NCI-H510A (cell line): ENCODE data around the gene WDR45.

ENCODE experiments used
- DNase-seq: peaks from one replicate; lab custom pipeline; 2025; lab: John Stamatoyannopoulos, UW

The WDR45 gene

DNA sequence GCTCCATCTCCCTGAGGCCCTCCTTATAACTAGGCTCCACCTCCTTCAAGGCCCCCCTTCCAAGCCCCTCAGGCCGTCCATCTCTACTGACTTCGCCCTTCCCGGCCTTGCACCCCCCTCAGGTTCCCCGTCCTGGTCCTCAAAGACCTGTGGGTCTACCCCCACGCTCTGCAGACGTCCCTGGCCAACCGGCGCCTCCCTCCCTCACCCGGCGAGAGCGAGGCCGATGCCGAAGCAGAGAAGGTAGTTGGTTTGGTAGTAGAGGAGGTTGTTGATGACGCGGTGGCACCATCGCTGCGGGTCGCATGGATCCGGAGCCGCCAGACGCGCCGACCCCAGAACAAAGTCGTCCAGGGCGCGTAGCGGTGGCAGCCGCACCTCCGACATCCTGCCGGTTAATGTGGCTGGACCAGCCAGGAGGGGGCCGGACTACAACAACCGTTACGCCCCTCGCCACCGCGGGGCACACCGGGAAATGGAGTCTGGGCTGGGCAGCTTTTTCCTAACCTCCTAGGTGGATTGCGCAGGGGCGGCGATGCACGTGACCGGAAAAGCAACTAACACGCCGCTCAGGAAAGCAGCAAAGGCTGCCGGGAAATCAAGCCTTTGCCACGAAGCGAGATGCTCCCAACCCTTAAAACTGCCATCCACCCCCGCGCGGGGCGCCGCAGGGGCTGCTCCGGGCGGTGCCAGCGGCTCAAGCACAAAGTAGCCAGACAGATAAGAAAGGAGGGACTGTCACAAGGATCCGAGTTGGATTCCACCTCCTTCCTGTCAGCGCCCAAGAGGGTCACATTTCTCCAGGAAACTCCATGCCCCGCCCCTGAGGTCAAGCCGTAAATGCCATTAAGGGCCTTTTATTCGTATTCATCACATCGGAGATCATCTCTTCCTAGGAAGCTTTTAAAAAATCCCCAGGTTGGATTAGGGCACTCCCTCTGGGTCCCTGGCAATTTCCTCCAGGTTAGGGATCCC, 5.8 kb downstream of the WDR45 start, which contains the start of gene PRAF2:
Gene PRAF2, minus strand, starts transcription at position 402 of the 975 bp plus-strand sequence. Its CDS starts 15 bp downstream, at position 387.
- peak; percentile 79 for DNase-seq

DNA sequence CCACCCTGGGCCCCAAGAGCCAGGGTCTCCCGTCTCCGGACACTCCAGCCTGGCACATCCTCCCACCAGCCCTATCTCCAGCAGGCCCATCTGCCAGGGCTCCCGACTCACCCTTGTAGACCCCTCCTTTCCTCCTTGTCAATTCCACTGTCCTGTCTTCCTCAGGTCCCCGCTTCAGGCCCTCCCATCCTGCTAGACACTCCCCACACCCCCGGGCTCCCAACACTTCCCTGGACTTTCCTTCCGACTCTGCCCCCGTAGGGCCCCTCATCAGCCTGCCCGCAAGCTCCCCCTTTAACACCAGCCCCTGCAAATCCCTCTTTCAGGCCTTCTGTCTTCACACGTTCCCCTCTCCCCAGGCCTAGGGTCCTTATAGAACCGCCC, 7.0 kb downstream of the WDR45 start:
- no peak for DNase-seq

DNA sequence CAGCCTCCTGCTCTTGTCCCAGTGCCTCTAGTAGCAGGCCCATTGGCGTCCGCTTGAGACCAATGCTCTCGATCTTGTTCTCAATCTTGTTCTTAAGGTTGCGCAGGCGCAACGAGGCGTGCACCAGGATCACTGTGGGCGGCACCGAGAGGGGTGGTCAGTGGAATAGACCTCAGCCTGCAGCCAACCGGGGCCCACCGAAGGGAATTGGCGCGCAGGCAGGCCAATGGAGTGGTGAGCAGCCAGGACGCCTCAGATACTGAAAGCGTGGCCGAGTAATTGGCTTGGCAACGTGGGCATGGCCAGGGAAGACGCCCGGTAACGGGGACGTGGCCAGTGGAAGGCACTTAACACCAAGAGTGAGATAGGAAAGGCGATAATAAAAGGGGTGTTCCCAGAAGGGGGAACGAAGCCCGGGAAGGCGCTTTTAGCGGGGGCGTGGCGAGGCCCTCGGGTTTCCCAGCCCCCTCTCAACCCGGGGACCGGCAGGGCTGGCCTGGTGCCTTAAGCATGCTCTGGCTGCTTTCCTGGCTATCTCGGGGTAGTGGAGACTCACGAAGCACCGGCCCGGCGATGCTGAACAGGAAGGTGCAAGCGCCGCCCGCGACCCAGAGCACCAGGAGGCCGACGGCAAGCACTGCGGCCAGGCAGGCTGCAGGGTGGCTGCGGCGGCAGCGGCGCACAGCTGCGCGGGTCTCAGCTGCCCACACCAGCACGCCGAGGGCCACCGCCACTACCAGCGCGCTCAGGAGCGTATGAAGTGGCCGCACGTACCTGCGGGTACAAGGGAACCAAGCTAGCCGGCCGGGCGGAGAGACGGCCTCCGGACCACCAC, 7.6 kb downstream of the WDR45 start:
- DNase-seq = no peak

- DNase-seq = no peak
These were observed 8.7 kb downstream of the WDR45 start for GRCh38 chrX:49070988-49071387.

DNA sequence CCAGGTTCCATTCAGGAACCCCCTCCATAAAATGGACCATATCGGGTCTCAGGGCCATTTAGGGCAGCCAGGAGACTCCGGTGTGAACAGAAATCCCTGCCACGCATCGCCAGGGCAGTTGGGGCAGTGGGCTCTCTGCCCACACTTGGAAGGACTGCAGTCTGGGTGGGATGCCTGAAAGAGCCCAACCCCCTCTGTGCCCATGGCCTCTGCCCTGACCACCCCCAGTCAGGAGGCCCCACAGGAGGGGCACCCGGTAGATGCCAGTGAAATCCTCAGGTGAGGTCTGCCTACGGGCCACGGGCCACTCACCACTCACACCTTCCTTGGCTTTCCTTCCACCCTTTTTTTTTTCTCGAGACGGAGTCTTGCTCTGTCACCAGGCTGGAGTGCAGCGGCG, 10.6 kb downstream of the WDR45 start:
- no peak for DNase-seq

DNA sequence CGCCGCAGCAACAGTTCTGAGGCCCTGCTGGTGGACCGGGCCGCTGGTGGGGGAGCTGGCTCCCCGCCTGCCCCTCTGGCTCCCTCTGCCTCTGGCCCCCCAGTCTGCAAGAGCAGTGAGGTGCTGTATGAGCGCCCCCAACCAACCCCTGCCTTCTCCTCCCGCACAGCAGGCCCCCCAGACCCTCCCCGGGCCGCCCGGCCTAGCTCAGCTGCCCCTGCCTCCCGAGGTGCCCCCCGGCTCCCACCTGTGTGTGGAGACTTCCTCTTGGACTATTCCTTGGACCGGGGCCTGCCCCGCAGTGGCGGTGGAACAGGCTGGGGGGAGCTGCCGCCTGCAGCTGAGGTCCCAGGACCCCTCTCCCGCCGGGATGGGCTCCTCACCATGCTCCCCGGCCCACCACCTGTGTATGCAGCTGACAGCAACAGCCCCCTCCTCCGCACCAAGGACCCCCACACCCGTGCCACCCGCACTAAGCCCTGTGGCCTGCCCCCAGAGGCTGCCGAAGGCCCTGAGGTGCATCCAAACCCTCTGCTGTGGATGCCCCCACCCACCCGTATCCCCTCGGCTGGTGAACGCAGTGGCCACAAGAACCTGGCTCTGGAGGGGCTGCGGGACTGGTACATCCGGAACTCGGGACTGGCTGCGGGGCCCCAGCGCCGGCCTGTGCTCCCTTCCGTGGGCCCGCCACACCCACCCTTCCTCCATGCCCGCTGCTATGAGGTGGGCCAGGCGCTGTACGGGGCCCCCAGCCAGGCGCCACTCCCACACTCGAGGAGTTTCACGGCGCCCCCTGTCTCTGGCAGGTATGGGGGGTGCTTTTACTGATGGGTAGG, 12.2 kb downstream of the WDR45 start:
- DNase-seq = no peak

DNA sequence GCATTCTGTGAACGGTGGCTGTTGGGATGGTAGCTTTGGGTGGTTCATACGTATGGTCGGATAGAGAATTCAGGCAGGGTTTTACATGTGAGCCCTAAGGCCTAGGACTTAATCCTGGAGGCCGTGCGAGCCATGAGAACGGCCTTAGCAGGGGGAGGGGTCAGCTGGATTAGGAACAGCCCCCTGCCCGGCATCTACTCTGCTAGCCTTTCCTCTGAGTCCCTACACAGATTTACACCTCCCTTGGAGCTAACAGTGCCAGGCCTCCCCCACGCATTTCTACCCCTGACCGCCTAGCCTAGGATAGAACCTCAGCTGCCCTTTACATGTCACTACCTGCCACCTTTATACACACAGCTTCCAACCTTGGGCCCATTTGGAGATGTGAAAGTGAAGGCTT, 13.0 kb downstream of the WDR45 start:
- DNase-seq = no peak

GRCh38 chrX:49066278-49066677, 13.4 kb downstream of the WDR45 start:
- DNase-seq = no peak

DNA sequence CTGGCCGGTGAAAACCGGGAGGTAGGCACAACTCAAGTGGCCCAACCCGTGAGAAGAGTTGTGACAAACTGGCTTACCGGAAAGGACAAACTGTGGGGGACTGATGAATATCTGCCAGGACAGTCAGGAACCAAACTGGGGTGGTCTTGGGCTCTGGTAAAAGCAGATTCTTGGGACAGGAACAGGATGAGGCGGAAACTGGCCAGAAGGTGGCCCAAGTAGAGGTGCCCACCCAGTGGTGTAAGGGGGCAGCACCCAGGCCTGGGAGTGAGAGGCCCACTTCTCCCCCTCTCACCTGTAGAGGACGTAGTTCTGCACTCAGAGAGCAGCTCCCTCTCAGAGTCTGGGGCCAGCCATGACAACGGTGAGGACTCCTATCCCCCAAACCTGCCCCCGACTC, 15.0 kb downstream of the WDR45 start:
- no peak for DNase-seq

DNA sequence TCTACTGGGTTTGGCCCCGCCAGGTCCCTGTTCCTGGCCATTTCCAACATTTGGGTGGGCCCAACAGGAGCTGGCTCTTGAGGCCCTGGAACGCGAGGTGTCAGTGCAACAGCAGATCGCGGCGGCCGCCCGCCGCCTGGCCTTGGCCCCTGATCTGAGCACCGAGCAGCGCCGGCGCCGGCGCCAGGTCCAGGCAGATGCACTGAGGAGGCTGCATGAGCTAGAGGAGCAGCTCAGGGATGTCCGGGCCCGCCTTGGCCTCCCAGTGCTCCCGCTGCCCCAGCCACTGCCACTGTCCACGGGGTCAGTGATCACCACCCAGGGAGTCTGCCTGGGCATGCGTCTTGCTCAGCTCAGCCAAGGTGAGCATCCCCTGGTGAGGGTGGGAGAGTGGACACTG, 15.4 kb downstream of the WDR45 start:
- DNase-seq = no peak

DNA sequence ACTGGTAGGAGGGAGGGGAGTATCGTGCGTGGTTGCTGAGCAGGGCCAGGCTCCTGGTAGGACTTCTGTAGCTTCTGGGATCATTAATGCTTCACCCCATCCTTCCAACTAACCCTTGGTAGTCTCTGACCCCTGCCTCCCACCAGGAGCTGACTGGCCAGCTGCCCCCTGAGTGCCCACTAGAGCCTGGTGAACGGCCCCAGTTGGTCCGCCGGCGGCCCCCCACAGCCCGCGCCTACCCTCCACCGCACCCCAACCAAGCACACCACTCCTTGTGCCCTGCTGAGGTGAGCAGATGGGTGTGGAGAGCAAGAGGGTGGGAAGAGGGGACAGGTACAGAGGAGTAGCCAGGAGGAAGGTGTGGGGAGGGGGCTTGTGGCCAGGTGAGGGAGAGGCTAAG, 16.0 kb downstream of the WDR45 start:
- DNase-seq = no peak

DNA sequence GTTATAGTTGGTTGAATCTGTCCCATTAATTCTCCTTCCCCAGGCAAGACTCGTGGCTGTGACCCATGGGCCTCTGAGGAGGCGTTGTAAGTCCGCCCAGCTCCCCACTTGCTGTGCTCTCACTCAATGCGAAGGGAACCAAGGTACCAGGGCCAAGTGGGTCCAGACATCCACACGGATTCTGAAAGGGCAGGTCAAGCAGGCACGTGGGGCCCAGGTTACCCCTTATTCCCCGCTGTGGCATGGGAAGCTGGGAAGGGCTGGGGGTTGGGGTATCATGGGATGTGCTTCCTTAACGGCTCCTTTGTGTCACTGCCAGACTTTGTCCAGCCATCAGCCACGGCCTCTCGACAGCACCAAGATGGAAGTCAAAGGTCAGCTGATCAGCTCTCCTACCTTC, 17.8 kb downstream of the WDR45 start:
- no peak for DNase-seq

DNA sequence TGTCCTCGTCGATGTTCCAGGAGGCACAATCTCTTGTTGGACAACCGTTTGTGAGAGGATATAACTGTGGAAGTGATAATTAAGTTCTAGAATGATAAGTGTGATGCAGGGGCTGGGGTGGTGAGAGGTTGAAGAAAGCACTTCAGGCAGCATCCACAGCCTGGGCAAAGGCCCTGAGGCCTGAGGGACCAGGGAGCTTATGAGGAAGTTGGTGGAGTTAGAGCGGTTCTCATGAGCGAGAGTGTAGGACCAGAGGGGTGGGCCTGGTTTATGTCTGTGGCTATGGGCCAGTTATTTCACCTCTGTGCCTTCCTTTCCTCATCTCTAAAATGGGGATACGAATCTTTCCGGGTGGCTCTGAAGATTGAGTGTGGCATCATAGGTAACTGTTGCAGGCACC, 18.2 kb downstream of the WDR45 start:
- DNase-seq = no peak

- no peak for DNase-seq
These were observed 18.8 kb downstream of the WDR45 start for GRCh38 chrX:49060914-49061313.

DNA sequence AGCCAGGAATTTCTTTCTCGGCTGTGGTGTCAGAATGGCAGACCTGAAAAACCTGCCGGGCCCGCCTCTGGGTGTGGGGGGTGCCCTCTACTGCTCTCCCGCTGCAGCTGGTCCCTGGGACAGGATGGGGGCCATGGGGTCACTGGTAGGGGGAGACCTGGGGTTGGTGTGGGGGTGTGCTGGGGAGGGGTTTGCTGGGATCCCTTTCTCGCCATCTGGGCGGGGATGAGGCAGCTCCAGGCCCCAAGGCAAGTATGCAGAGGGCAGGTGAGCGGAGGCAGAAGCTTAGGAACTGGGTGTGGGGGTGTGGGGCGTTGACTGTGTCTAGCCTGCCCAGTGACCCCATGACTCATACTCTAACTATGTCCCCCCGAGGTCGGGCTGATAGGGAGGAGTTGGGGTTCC, 20.0 kb downstream of the WDR45 start:
- DNase-seq = no peak

- no peak for DNase-seq
These were observed 20.5 kb downstream of the WDR45 start for GRCh38 chrX:49059201-49059600.

DNA sequence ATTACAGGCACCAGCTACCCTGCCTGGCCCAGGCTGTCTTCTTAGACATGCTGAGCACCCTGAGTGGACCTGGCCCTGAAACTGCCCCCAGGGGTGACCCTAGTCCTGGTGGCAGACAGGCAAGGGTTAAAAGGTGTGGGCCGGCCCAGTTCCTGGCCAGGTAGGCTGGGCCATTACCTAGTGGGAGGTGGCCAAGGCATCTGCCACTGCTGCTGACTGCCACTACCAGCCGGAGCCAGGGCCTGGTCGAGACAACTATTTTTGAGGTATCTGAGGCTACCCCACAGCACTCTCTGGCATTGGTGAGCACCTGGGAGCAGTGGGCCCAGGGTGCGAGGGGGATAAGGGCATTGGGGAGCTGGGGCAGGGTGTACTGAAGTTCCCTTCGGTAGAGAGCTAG, 20.9 kb downstream of the WDR45 start, which contains the start of gene CCDC120:
Gene CCDC120, plus strand, starts transcription at position 206 of the 400 bp plus-strand sequence. CDS start 3,043 bp downstream, outside the sequence.
- no peak for DNase-seq

- no peak for DNase-seq
These were observed 25.5 kb downstream of the WDR45 start for GRCh38 chrX:49054073-49054762.

DNA sequence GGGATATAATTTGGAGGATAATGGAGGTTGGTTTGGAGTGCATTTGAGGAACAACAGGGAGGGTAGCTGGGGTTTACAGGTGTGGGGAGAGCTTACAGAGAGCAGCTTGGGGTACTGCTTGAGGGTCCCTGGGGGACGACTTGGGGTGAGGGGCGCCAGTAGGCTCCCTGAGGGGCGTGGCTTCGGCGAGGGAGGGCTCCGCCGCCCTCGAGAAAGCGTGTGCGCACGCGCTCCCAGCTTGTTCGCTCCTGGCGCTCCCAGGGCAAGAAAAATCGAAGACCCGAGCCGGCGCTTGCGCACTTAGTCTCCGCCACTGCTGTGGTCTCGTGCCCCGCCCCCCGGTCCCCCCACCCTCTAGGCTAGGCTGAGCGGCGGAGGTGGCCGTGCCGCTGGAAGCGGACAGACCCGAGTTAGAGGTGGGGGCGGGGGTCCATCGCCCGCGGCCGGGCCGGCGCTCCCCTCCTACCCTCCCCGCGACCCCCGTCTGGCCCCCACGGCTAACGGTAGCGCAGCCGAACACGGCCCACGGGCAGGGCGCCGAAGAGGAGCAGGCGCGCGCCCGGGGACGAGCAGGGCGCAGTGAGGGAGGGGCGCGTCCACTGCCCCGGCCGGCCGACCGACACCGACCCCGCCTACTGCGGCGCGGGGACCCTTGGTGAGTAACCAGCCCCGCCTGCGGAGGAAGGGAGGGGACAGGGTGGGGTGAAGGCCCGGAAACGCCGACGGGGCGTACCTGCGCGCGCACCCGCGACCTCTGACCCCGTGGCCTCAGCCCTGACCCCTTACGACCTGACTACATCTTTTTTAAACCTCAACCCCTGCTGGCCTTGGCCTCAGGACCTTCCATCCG, 26.2 kb downstream of the WDR45 start:
- peak; percentile 43 for DNase-seq

GRCh38 chrX:49043987-49044281, 35.8 kb downstream of the WDR45 start:
- no peak for DNase-seq
